ENCODE results near the gene LARGE1.

The LARGE1 gene

DNA sequence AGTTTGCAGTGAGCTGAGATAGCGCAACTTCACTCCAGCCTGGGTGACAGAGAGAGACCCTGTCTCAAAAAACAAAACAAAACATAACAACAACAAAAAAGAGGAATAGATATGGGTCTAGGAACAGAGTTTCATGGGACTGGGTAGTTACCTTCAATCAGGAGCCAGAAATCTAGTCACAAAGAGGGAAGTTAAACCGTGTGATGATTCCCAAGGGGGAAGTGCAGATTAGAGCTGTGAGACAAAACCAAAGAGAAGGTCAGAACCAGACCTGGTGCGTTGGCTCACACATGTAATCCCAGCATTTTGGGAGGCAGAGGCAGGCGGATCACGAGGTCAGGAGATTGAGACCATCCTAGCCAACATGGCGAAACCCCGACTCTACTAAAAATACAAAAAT is 42.1 kb upstream of the LARGE1 start:
- H3K36me3 ChIP-seq (ENCODE audit: insufficient read depth, low read length) = no peaks in the 10 kb centered on the region
- H3K79me2 ChIP-seq (ENCODE audit: insufficient read depth, low read length) = no peaks in the 10 kb centered on the region
- TF ChIP-seq CTCF (conservative IDR thresholded peaks at IDR 0.05; ENCODE audit: low read length) (no peak), EZH2phosphoT487 (IDR thresholded peaks at IDR 0.05; ENCODE audit: borderline replicate concordance) (no peak)
- no peaks in the 10 kb centered on the region for H3K27me3 ChIP-seq (ENCODE audit: insufficient read depth, low read length, poor library complexity, severe bottlenecking)
- H3K9me3 ChIP-seq (ENCODE audit: insufficient read depth, low read depth, low read length) = peaks cover 5% of the 10 kb centered on the region; the same call in 1 of the 2 replicates
- H3K4me2 ChIP-seq (ENCODE audit: low read depth, low read length, poor library complexity, severe bottlenecking) = no peak overlapping the region
- no peak overlapping the region for H3K4me3 ChIP-seq (ENCODE audit: low read length, poor library complexity, severe bottlenecking)
- no peaks in the 10 kb centered on the region for H3K9me2 ChIP-seq (replicated peaks; ENCODE audit: low read depth, low read length)
- no peak overlapping the region for H3K9ac ChIP-seq (ENCODE audit: low read depth, low read length, poor library complexity, severe bottlenecking)
- no peak overlapping the region for H2AFZ ChIP-seq (ENCODE audit: low read length)
- H3K4me1 ChIP-seq (ENCODE audit: insufficient read depth, low read length, poor library complexity, severe bottlenecking) = no peaks in the 10 kb centered on the region
- H3F3A ChIP-seq (ENCODE audit: low read depth) = no peaks in the 10 kb centered on the region
- H4K20me1 ChIP-seq (ENCODE audit: insufficient read depth, low read length, poor library complexity, severe bottlenecking) = no peaks in the 10 kb centered on the region

DNA sequence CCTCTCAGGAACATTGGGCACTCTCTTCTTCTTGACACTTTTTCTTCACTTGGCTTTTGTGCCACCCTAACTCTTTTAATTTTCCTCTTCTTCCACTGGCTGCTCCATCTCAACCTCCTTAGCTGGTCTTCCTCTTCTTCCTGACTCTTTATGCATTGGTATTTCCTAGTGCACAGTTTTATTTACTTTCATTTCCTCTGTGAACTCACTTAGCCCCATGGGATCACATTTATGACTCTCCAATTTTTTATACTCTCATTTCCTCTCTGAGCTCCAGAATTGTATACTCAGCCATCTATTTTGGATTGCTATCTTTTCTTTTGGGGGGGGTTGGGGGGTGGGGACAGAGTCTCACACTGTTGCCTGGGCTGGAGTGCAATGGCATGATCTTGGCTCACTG is 38.5 kb upstream of the LARGE1 start:
- H3K4me2 ChIP-seq (ENCODE audit: low read depth, low read length, poor library complexity, severe bottlenecking) = no peak overlapping the region
- H3F3A ChIP-seq (ENCODE audit: low read depth) = no peaks in the 10 kb centered on the region
- no peaks in the 10 kb centered on the region for H3K27me3 ChIP-seq (ENCODE audit: insufficient read depth, low read length, poor library complexity, severe bottlenecking)
- H3K9me2 ChIP-seq (replicated peaks; ENCODE audit: low read depth, low read length) = no peaks in the 10 kb centered on the region
- no peaks in the 10 kb centered on the region for H3K79me2 ChIP-seq (ENCODE audit: insufficient read depth, low read length)
- H3K4me3 ChIP-seq (ENCODE audit: low read length, poor library complexity, severe bottlenecking) = no peak overlapping the region
- H2AFZ ChIP-seq (ENCODE audit: low read length) = no peak overlapping the region
- H4K20me1 ChIP-seq (ENCODE audit: insufficient read depth, low read length, poor library complexity, severe bottlenecking) = no peaks in the 10 kb centered on the region
- H3K9me3 ChIP-seq (ENCODE audit: insufficient read depth, low read depth, low read length) = peaks cover 8% of the 10 kb centered on the region
- no peaks in the 10 kb centered on the region for H3K4me1 ChIP-seq (ENCODE audit: insufficient read depth, low read length, poor library complexity, severe bottlenecking)
- no peaks in the 10 kb centered on the region for H3K36me3 ChIP-seq (ENCODE audit: insufficient read depth, low read length)
- no peak for TF ChIP-seq CTCF (conservative IDR thresholded peaks at IDR 0.05; ENCODE audit: low read length)
- TF ChIP-seq EZH2phosphoT487 (IDR thresholded peaks at IDR 0.05; ENCODE audit: borderline replicate concordance) = no peak
- no peak overlapping the region for H3K9ac ChIP-seq (ENCODE audit: low read depth, low read length, poor library complexity, severe bottlenecking)

GRCh38 chr22:33957086-33957485 is 36.8 kb upstream of the LARGE1 start:
- Histone ChIP-seq H3K79me2 (ENCODE audit: insufficient read depth, low read length) (no peaks in the 10 kb centered on the region), H3K4me2 (ENCODE audit: low read depth, low read length, poor library complexity, severe bottlenecking) (no peak overlapping the region), H4K20me1 (ENCODE audit: insufficient read depth, low read length, poor library complexity, severe bottlenecking) (no peaks in the 10 kb centered on the region), H3K9ac (ENCODE audit: low read depth, low read length, poor library complexity, severe bottlenecking) (no peak overlapping the region), H3K27me3 (ENCODE audit: insufficient read depth, low read length, poor library complexity, severe bottlenecking) (no peaks in the 10 kb centered on the region), H3K36me3 (ENCODE audit: insufficient read depth, low read length) (no peaks in the 10 kb centered on the region), H3K4me3 (ENCODE audit: low read length, poor library complexity, severe bottlenecking) (no peak overlapping the region), H2AFZ (ENCODE audit: low read length) (no peak overlapping the region), H3K9me2 (replicated peaks; ENCODE audit: low read depth, low read length) (no peaks in the 10 kb centered on the region), H3K9me3 (ENCODE audit: insufficient read depth, low read depth, low read length) (peaks cover 8% of the 10 kb centered on the region), H3K4me1 (ENCODE audit: insufficient read depth, low read length, poor library complexity, severe bottlenecking) (no peaks in the 10 kb centered on the region), H3F3A (ENCODE audit: low read depth) (no peaks in the 10 kb centered on the region)
- TF ChIP-seq EZH2phosphoT487 (IDR thresholded peaks at IDR 0.05; ENCODE audit: borderline replicate concordance) = no peak
- no peak for TF ChIP-seq CTCF (conservative IDR thresholded peaks at IDR 0.05; ENCODE audit: low read length)
